HCT116 (cell line): ENCODE measurements around the gene NUDT16L1. TPM values are rescaled to one million over a fixed set of nuclear protein-coding genes. Genes with fewer than 3 reads are reported as not detected.

Experiments used
- ATAC-seq: fragments of 200-7000 bp; cut with Tn5 transposase; 2 replicates; pipeline ENCODE4 v1.9.1; 2020; ENCODE audit warnings: mild to moderate bottlenecking, moderate library complexity
- BruUV-seq: library from RNA; stranded (reverse); fragments of 400-500 nt; replicated peaks from 2 replicates; lab custom pipeline; 2021; lab: Mats Ljungman, UMichigan
- CTCF ChIA-PET: fragments of 300-600 bp; sonication (Branson Sonifier 250); formaldehyde crosslinking; loops from one replicate; lab custom pipeline; 2021; ENCODE audit warnings: antibody characterized with exemption; lab: Charles Lee
- POLR2A ChIA-PET: fragments of 300-600, 350-600 bp; sonication (Branson Sonifier 250); formaldehyde crosslinking; loops from one replicate; lab custom pipeline; 2021; ENCODE audit warnings: antibody characterized with exemption; lab: Charles Lee
- RAD21 ChIA-PET, 2 experiments: fragments of 300-600 bp; sonication (Branson Sonifier 250); formaldehyde crosslinking; loops; one replicate each; lab custom pipeline; 2023; ENCODE audit warnings: low total read pairs in 2 of 2; ENCODE audit not compliant: uncharacterized antibody in 2 of 2, unreplicated experiment in 2 of 2, low non-redundant PET in 1 of 2; lab: Charles Lee
- DNase-seq: peaks from one replicate; pipeline ENCODE4 v3.0.0-alpha.2; 2010; ENCODE audit warnings: low read depth, low spot score
- H2AFZ ChIP-seq: fragments of 200-600 bp; shearing (Covaris generic), sonication (generic); 2 replicates; pipeline ENCODE4 v1.6.1; 2017; ENCODE audit warnings: low read depth, mixed run types, mixed read lengths, antibody characterized with exemption, low read length; ENCODE audit not compliant: poor library complexity, severe bottlenecking
- H3K27ac ChIP-seq: 2 replicates; pipeline ENCODE4 v1.5.1; 2012; ENCODE audit warnings: low read depth, low read length
- H3K27me3 ChIP-seq: fragments of 200-600 bp; sonication (generic); 2 replicates; pipeline ENCODE4 v1.6.1; 2016; ENCODE audit warnings: mixed run types, low read length, mixed read lengths; ENCODE audit not compliant: insufficient read depth
- H3K36me3 ChIP-seq, 2 experiments: fragments of 200-500 bp in 1 of 2; fragments of 200-600 bp in 1 of 2; sonication (Bioruptor generic) in 1 of 2; sonication (generic) in 1 of 2; 2 replicates each; pipeline versions ENCODE4 v1.5.1 to v1.6.1; 2014 to 2016; ENCODE audit warnings: low read length in 2 of 2, inconsistent platforms in 1 of 2, mixed read lengths in 1 of 2, mixed run types in 1 of 2; ENCODE audit not compliant: insufficient read depth in 2 of 2, control insufficient read depth in 1 of 2
- H3K4me1 ChIP-seq, 2 experiments: fragments of 200-600 bp in 1 of 2; sonication (generic) in 1 of 2; 2 replicates each; pipeline versions ENCODE4 v1.5.1 to v1.6.1; 2012 to 2017; ENCODE audit warnings: low read length in 2 of 2, inconsistent platforms in 1 of 2, mild to moderate bottlenecking in 1 of 2, mixed read lengths in 1 of 2, mixed run types in 1 of 2, moderate library complexity in 1 of 2; ENCODE audit not compliant: insufficient read depth in 2 of 2, control insufficient read depth in 1 of 2
- H3K4me2 ChIP-seq: fragments of 200-600 bp; sonication (generic); 2 replicates; pipeline ENCODE4 v1.6.1; 2017; ENCODE audit warnings: mixed run types, low read length, mixed read lengths
- H3K4me3 ChIP-seq, 2 experiments: fragments of 200-600 bp in 1 of 2; sonication (generic) in 1 of 2; replicated peaks in 1 of 2; 2 replicates each; pipeline ENCODE4 v1.5.1; 2011 to 2016; ENCODE audit warnings: low read length in 2 of 2, control low read depth in 1 of 2, low read depth in 1 of 2, mild to moderate bottlenecking in 1 of 2, mixed read lengths in 1 of 2, mixed run types in 1 of 2
- H3K79me2 ChIP-seq: fragments of 200-600 bp; sonication (generic); 2 replicates; pipeline ENCODE4 v1.6.1; 2017; ENCODE audit warnings: mild to moderate bottlenecking, mixed run types, low read length, moderate library complexity, mixed read lengths; ENCODE audit not compliant: insufficient read depth
- H3K9ac ChIP-seq: fragments of 200-600 bp; sonication (generic); 2 replicates; pipeline ENCODE4 v1.6.1; 2016; ENCODE audit warnings: low read length, mixed read lengths
- H3K9me2 ChIP-seq: fragments of 200-600 bp; sonication (generic), shearing (Covaris generic); 2 replicates; pipeline ENCODE4 v1.6.1; 2017; ENCODE audit warnings: mixed run types, mild to moderate bottlenecking, moderate library complexity; ENCODE audit not compliant: insufficient read depth
- H3K9me3 ChIP-seq, 2 experiments: fragments of 200-500 bp in 1 of 2; fragments of 200-600 bp in 1 of 2; sonication (Bioruptor generic) in 1 of 2; sonication (generic) in 1 of 2; 2 replicates each; pipeline ENCODE4 v1.6.1; 2014 to 2017; ENCODE audit warnings: low read length in 2 of 2, mixed read lengths in 2 of 2, inconsistent platforms in 1 of 2, low read depth in 1 of 2, mild to moderate bottlenecking in 1 of 2, mixed run types in 1 of 2, moderate library complexity in 1 of 2; ENCODE audit not compliant: control insufficient read depth in 1 of 2, insufficient read depth in 1 of 2
- H4K20me1 ChIP-seq: fragments of 200-600 bp; sonication (generic), shearing (Covaris generic); 2 replicates; pipeline ENCODE4 v1.6.1; 2017; ENCODE audit warnings: mixed run types, mild to moderate bottlenecking, moderate library complexity; ENCODE audit not compliant: insufficient read depth
- CBX3 ChIP-seq: IDR thresholded peaks from 2 replicates; pipeline ENCODE4 v1.6.1; 2012; ENCODE audit warnings: low read depth
- CEBPB ChIP-seq: IDR thresholded peaks from 2 replicates; pipeline ENCODE4 v1.6.1; 2012; ENCODE audit warnings: low read depth
- CTCF ChIP-seq, 3 experiments: fragments of 200-600 bp in 1 of 3; sonication (generic) in 1 of 3; IDR thresholded peaks in 2 of 3; conservative IDR thresholded peaks in 1 of 3; 2 replicates each; pipeline ENCODE4 v1.5.1; 2012 to 2017; ENCODE audit warnings: low read depth in 2 of 3, low read length in 2 of 3, antibody characterized with exemption in 1 of 3, borderline replicate concordance in 1 of 3, control low read depth in 1 of 3, mild to moderate bottlenecking in 1 of 3, mixed read lengths in 1 of 3, mixed run types in 1 of 3, moderate library complexity in 1 of 3; ENCODE audit not compliant: insufficient read depth in 1 of 3
- EGR1 ChIP-seq: IDR thresholded peaks from 2 replicates; pipeline ENCODE4 v1.6.1; 2012; ENCODE audit warnings: low read depth
- EZH2 ChIP-seq: fragments of 200-600 bp; sonication (generic); IDR thresholded peaks from 2 replicates; pipeline ENCODE4 v1.6.1; 2017; ENCODE audit warnings: antibody characterized with exemption, mixed run types
- JUND ChIP-seq: IDR thresholded peaks from 2 replicates; pipeline ENCODE4 v1.6.1; 2012
- MAX ChIP-seq: IDR thresholded peaks from 2 replicates; pipeline ENCODE4 v1.6.1; 2012
- POLR2AphosphoS5 ChIP-seq: IDR thresholded peaks from 2 replicates; pipeline ENCODE4 v1.6.1; 2011; ENCODE audit warnings: mild to moderate bottlenecking, low read depth, low read length, moderate library complexity
- RAD21 ChIP-seq: IDR thresholded peaks from 2 replicates; pipeline ENCODE4 v1.6.1; 2012; ENCODE audit warnings: low read depth, mild to moderate bottlenecking
- REST ChIP-seq: IDR thresholded peaks from 2 replicates; pipeline ENCODE4 v1.6.1; 2012; ENCODE audit warnings: low read depth
- SIN3A ChIP-seq: IDR thresholded peaks from 2 replicates; pipeline ENCODE4 v1.6.1; 2012; ENCODE audit warnings: low read depth
- SP1 ChIP-seq: IDR thresholded peaks from 2 replicates; pipeline ENCODE4 v1.6.1; 2012; ENCODE audit warnings: low read depth
- SRF ChIP-seq: IDR thresholded peaks from 2 replicates; pipeline ENCODE4 v1.6.1; 2012; ENCODE audit warnings: low read depth
- YY1 ChIP-seq: IDR thresholded peaks from 2 replicates; pipeline ENCODE4 v1.6.1; 2011; ENCODE audit warnings: low read length, low read depth, moderate library complexity, mild to moderate bottlenecking; ENCODE audit not compliant: insufficient replicate concordance; ENCODE audit errors: extremely low read depth
- ZFX ChIP-seq: fragments of 450-650 bp; IDR thresholded peaks from 2 replicates; pipeline ENCODE4 v1.6.1; 2017
- ZNF274 ChIP-seq: fragments of 200-500 bp; sonication (Bioruptor generic); IDR thresholded peaks from 2 replicates; pipeline ENCODE4 v1.6.1; 2014; ENCODE audit warnings: mild to moderate bottlenecking, low read depth, low read length, inconsistent platforms
- intact Hi-C: fragments of 100-400 bp; cut with micrococcal nuclease; formaldehyde crosslinking; loops from 2 replicates; pipeline ENCODE4 v1.10.0; 2022
- total RNA-seq: library from RNA; stranded (reverse); gene quantifications from one replicate; pipeline ENCODE4 v1.2.1, GENCODE V29; 2021; ENCODE audit not compliant: unreplicated experiment

The NUDT16L1 gene
- total RNA-seq, 1 experiment from 2014 or later = 23.4 TPM

GRCh38 chr16:4689091-4689671, 4.2 kb upstream of the NUDT16L1 start:
- Histone ChIP-seq H4K20me1 (no peaks in the 10 kb centered on the region), H3K27me3 (no peaks in the 10 kb centered on the region), H3K4me3 (no peak overlapping the region), H3K36me3 (peaks cover 0 to 3% of the 10 kb centered on the region in 2 experiments; a peak in 1 of 4 replicates), H3K9me3 (no peaks in the 10 kb centered on the region), H3K9me2 (no peaks in the 10 kb centered on the region), H3K27ac (no peak overlapping the region), H3K4me2 (no peak overlapping the region), H3K9ac (no peak overlapping the region), H2AFZ (no peak overlapping the region), H3K79me2 (no peaks in the 10 kb centered on the region), H3K4me1 (peaks cover 8 to 9% of the 10 kb centered on the region in 2 experiments; a peak in 2 of 4 replicates)
- DNase-seq (no peak), ATAC-seq (no peak)
- TF ChIP-seq RAD21 = no peak
- no peak for TF ChIP-seq CTCF (IDR thresholded peaks at IDR 0.05 in 2 of 3, conservative IDR thresholded peaks at IDR 0.05 in 1 of 3; ENCODE audit: borderline replicate concordance in 1 of 3, insufficient read depth in 1 of 3, low read depth in 2 of 3, low read length in 2 of 3)
- TF ChIP-seq JUND = no peak
- no peak for TF ChIP-seq REST
- no peak for TF ChIP-seq SP1
- TF ChIP-seq CBX3 = no peak
- TF ChIP-seq YY1 = no peak
- TF ChIP-seq SRF = no peak
- no peak for TF ChIP-seq MAX
- TF ChIP-seq EZH2 = no peak
- TF ChIP-seq CEBPB = no peak
- no peak for TF ChIP-seq ZNF274
- no peak for TF ChIP-seq ZFX
- TF ChIP-seq POLR2AphosphoS5 = no peak
- TF ChIP-seq SIN3A = no peak
- no peak for TF ChIP-seq EGR1
- BruUV-seq = no TSS peak
- intact Hi-C loops = no loop called here
- POLR2A ChIA-PET = no interaction called here
- RAD21 ChIA-PET = no interaction called here
- CTCF ChIA-PET = no interaction called here
